ENCODE data around the gene CDK15.

CDK15 gene

DNA sequence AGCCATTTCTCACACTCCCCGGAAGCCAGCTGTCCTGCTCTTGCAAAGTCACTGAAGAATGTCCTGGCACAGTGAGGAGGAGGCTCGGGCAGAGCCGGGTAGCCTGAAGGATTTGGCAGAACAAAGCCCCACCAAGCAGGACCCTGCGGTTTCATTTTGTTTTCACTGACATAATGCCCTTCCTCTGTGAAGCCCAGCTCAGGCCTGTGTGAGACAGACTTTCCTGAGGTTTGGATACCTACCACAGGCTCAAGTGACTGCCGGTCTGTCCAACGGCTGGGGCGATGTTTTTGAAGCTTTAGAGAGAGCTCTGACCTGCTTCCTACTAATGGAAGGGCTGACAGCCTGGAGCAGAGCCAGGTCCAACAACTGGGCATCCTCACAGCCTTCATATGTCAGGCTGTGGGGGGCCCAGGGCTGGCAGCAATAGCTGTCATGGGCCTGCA, 127.5 kb downstream of the CDK15 start:
- TF ChIP-seq POLR2AphosphoS5 (IDR thresholded peaks at IDR 0.05; ENCODE audit: low read depth, low read length) (no peak), POLR2A (IDR thresholded peaks at IDR 0.05; ENCODE audit: low read depth, low read length) (no peak), TAF1 (IDR thresholded peaks at IDR 0.05; ENCODE audit: borderline replicate concordance, low read depth, low read length) (no peak)
- FAIRE-seq (no peak), DNase-seq (ENCODE audit: insufficient read length) (no peak)

DNA sequence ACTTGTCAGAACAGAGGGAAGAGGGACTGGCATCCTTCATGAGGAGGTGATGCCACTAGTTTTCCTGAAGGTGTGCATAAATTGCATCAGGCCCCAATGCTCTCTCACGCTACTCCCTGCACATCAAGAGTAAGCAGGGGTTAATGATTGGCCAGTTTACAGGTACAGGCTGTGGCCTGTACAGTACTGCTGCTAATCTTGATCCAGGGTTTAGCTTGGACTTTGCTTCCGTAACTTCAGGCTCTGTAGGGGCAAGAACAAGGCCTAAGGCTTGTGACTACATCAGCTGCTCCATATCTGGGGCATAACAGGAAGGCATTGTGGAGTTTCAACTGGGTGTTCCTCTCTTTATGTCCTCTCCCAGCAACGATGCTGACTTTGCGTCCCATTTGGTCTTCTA, 130.5 kb downstream of the CDK15 start:
- DNase-seq (ENCODE audit: insufficient read length) (no peak), FAIRE-seq (no peak)

DNA sequence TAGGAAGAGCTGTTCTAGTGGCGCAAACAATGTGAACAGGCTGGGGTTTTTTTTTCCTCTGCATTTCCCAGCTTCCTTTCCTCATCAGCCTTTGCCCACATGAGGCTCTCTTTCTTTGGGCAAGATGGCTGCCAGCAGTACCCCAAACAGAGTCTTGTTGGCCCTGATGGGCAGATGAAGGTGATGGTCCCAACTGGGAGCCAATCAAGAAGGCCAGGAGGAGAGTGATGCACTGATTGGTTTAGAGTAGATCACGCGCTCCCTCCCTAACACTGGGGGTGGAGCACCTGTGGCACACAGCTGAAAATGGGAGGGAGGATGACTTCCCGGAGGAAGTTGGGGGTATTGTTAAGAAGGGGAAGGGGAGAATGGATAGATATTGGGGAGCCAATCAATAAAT, 131.0 kb downstream of the CDK15 start:
- TF ChIP-seq TAF1 (IDR thresholded peaks at IDR 0.05; ENCODE audit: borderline replicate concordance, low read depth, low read length): no peak
- no peak for TF ChIP-seq POLR2A (IDR thresholded peaks at IDR 0.05; ENCODE audit: low read depth, low read length)
- no peak for TF ChIP-seq POLR2AphosphoS5 (IDR thresholded peaks at IDR 0.05; ENCODE audit: low read depth, low read length)
- FAIRE-seq (no peak), DNase-seq (ENCODE audit: insufficient read length) (no peak)

More for the DNA sequence above, 130.5 kb downstream of the CDK15 start:
- TF ChIP-seq TAF1 (IDR thresholded peaks at IDR 0.05; ENCODE audit: borderline replicate concordance, low read depth, low read length): no peak
- TF ChIP-seq POLR2A (IDR thresholded peaks at IDR 0.05; ENCODE audit: low read depth, low read length): no peak
- TF ChIP-seq POLR2AphosphoS5 (IDR thresholded peaks at IDR 0.05; ENCODE audit: low read depth, low read length): no peak

DNA sequence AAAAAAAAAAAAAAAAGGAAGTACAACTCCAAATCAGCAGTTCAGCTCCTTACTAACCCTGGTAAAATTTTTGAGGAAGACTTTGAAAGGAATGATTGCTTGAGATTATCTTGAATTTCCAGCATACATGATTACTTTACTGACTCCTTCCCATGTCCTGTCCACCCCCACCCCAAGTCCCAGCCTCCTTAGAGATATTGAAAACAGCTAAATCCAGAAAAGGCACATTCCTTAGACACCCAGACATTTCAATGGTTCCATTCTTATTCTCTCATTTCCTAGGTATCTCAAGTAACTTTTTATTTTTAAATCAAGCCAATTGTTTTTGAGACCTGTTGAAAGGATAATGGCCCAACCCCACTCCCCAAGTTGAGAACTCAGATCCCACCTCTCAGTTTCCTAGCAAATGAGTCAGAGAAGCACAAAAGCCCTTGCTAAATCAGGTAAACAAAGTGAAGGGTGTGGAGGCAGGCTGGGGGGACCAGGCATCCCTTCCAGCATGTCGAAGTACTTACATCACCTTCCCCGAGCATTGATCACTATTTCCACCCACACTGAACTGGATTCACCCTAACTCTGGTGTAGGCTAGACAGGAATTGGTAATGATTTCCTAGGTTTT, 131.9 kb downstream of the CDK15 start:
- DNase-seq (ENCODE audit: insufficient read length) (no peak), FAIRE-seq (no peak)
- TF ChIP-seq TAF1 (IDR thresholded peaks at IDR 0.05; ENCODE audit: borderline replicate concordance, low read depth, low read length) (no peak), POLR2AphosphoS5 (IDR thresholded peaks at IDR 0.05; ENCODE audit: low read depth, low read length) (no peak), POLR2A (IDR thresholded peaks at IDR 0.05; ENCODE audit: low read depth, low read length) (no peak)

DNA sequence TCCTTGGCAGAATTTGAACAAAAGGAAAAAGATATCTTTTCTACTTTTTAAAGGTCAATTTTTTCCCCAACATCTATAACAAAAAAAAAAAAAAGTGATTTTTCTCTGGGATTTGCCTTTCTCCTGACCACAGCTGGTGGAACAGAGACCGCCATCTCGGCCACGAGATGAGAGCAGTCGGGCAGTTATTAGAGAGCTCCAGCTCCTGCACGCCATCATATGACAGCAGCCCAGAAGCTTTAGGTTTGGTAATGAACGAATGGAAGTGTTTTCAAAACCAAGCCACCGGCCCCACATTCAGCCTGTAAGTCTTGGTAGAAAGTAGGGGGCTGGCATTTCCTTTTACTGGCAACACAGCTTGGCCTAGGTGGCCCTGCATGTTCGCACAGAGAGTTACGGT, 132.4 kb downstream of the CDK15 start:
- no peak for TF ChIP-seq TAF1 (IDR thresholded peaks at IDR 0.05; ENCODE audit: borderline replicate concordance, low read depth, low read length)
- no peak for TF ChIP-seq POLR2A (IDR thresholded peaks at IDR 0.05; ENCODE audit: low read depth, low read length)
- TF ChIP-seq POLR2AphosphoS5 (IDR thresholded peaks at IDR 0.05; ENCODE audit: low read depth, low read length): no peak
- FAIRE-seq (no peak), DNase-seq (ENCODE audit: insufficient read length) (no peak)

DNA sequence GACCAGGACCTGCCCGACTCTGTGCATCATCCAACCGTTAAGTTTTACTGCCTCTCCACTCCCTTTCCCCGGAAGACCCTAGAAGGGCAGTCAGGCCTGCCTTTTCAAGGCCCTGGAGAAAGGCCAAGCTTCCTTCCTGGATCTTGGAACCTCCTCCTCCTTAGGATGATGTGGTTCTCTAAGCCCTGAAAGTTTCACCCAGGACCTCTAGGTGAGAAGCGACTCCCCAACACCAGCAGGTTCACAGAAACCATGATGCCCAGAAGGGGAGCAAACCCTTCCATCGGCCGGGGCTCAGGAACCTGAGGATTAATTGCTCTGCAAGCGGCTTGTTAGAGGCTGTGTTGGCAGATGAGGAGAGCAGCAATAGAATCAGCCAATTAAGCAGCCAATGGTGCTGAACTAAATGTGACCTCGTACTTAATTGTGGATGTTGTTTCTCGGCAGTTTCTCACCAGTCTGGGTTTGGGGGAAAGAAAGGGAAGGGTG, 133.2 kb downstream of the CDK15 start:
- no peak for FAIRE-seq
- TF ChIP-seq TAF1 (IDR thresholded peaks at IDR 0.05; ENCODE audit: borderline replicate concordance, low read depth, low read length) (no peak), POLR2A (IDR thresholded peaks at IDR 0.05; ENCODE audit: low read depth, low read length) (no peak), POLR2AphosphoS5 (IDR thresholded peaks at IDR 0.05; ENCODE audit: low read depth, low read length) (no peak)
- DNase-seq (ENCODE audit: insufficient read length): no peak

DNA sequence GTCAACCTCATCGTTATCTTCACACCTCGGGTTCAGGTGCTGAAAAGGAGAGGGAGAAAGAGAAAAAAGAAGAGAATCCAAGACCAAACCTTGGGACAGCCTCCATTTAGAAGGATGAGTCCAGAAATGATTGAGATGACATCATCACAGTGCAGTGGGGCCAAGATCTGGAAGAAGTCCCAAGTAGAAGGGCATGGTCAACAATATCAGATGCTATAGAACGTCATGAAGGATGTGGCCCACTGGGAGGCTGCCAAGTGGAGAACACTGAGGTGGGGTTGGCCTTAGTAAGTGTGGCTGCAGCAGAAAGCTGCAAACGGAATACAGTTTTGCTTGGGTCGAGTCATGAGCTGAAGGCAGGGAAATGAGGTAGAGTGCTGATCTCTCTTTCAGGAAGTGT, 136.2 kb downstream of the CDK15 start:
- FAIRE-seq: no peak
- DNase-seq (ENCODE audit: insufficient read length): no peak

More for the DNA sequence above, 136.2 kb downstream of the CDK15 start:
- TF ChIP-seq TAF1 (IDR thresholded peaks at IDR 0.05; ENCODE audit: borderline replicate concordance, low read depth, low read length) (no peak), POLR2AphosphoS5 (IDR thresholded peaks at IDR 0.05; ENCODE audit: low read depth, low read length) (no peak), POLR2A (IDR thresholded peaks at IDR 0.05; ENCODE audit: low read depth, low read length) (no peak)
